Measurements from ENCODE around the gene CCDC192.

- TF ChIP-seq CTCF (IDR thresholded peaks at IDR 0.05) (no peak), JUN (CRISPR knock-in tag; IDR thresholded peaks at IDR 0.05) (no peak), PRDM15 (CRISPR knock-in tag; IDR thresholded peaks at IDR 0.05) (no peak), FOXJ3 (CRISPR knock-in tag; IDR thresholded peaks at IDR 0.05; ENCODE audit: borderline replicate concordance) (no peak), FOXK1 (CRISPR knock-in tag; IDR thresholded peaks at IDR 0.05) (no peak), SP1 (CRISPR knock-in tag; conservative IDR thresholded peaks at IDR 0.05) (no peak), TCF7 (CRISPR knock-in tag; IDR thresholded peaks at IDR 0.05; ENCODE audit: low read depth) (no peak), TEAD1 (CRISPR knock-in tag; IDR thresholded peaks at IDR 0.05) (no peak), RELA (CRISPR knock-in tag; IDR thresholded peaks at IDR 0.05; ENCODE audit: borderline replicate concordance) (no peak), NR2C2 (CRISPR knock-in tag; IDR thresholded peaks at IDR 0.05) (no peak), USF2 (CRISPR knock-in tag; IDR thresholded peaks at IDR 0.05) (no peak)
Observed at GRCh38 chr5:127924606-127925005, 221.4 kb downstream of the CCDC192 start.

Measured in WTC11 (cell line).